ENCODE measurements around the gene RAD9A.

Gene RAD9A

GRCh38 chr11:67406420-67406968 lies 14.7 kb downstream of the RAD9A start:
- Histone ChIP-seq H3K4me2 (ENCODE audit: low read depth, low read length) (no peak overlapping the region), H3F3A (ENCODE audit: insufficient read depth, low read length) (no peaks in the 10 kb centered on the region; the same call in 1 of the 2 replicates), H3K27me3 (replicated peaks; ENCODE audit: insufficient read depth, low read length) (no peaks in the 10 kb centered on the region), H3K9me2 (replicated peaks; ENCODE audit: insufficient read depth, low read length) (no peaks in the 10 kb centered on the region), H3K36me3 (replicated peaks; ENCODE audit: insufficient read depth, low read length) (no peaks in the 10 kb centered on the region), H3K79me2 (ENCODE audit: low read length) (no peaks in the 10 kb centered on the region), H3K9ac (ENCODE audit: low read length) (no peak overlapping the region), H2AFZ (ENCODE audit: low read length) (no peak overlapping the region), H3K4me3 (ENCODE audit: low read length) (no peak overlapping the region), H4K20me1 (ENCODE audit: insufficient read depth, low read length) (no peaks in the 10 kb centered on the region), H3K4me1 (ENCODE audit: low read length) (peaks cover 26% of the 10 kb centered on the region), H3K27ac (ENCODE audit: low read length) (no peak overlapping the region), H3K9me3 (replicated peaks; ENCODE audit: insufficient read depth, low read length) (no peaks in the 10 kb centered on the region)
- DNase-seq, result no peak
- TF ChIP-seq, protein P1, sequence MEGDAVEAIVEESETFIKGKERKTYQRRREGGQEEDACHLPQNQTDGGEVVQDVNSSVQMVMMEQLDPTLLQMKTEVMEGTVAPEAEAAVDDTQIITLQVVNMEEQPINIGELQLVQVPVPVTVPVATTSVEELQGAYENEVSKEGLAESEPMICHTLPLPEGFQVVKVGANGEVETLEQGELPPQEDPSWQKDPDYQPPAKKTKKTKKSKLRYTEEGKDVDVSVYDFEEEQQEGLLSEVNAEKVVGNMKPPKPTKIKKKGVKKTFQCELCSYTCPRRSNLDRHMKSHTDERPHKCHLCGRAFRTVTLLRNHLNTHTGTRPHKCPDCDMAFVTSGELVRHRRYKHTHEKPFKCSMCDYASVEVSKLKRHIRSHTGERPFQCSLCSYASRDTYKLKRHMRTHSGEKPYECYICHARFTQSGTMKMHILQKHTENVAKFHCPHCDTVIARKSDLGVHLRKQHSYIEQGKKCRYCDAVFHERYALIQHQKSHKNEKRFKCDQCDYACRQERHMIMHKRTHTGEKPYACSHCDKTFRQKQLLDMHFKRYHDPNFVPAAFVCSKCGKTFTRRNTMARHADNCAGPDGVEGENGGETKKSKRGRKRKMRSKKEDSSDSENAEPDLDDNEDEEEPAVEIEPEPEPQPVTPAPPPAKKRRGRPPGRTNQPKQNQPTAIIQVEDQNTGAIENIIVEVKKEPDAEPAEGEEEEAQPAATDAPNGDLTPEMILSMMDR (IDR thresholded peaks at IDR 0.05; ENCODE audit: low read length), result no peak
- TF ChIP-seq EZH2phosphoT487 (IDR thresholded peaks at IDR 0.05; ENCODE audit: low read length) (no peak), EZH2 (optimal IDR thresholded peaks at IDR 0.05; ENCODE audit: low read depth, low read length) (no peak)

DNA sequence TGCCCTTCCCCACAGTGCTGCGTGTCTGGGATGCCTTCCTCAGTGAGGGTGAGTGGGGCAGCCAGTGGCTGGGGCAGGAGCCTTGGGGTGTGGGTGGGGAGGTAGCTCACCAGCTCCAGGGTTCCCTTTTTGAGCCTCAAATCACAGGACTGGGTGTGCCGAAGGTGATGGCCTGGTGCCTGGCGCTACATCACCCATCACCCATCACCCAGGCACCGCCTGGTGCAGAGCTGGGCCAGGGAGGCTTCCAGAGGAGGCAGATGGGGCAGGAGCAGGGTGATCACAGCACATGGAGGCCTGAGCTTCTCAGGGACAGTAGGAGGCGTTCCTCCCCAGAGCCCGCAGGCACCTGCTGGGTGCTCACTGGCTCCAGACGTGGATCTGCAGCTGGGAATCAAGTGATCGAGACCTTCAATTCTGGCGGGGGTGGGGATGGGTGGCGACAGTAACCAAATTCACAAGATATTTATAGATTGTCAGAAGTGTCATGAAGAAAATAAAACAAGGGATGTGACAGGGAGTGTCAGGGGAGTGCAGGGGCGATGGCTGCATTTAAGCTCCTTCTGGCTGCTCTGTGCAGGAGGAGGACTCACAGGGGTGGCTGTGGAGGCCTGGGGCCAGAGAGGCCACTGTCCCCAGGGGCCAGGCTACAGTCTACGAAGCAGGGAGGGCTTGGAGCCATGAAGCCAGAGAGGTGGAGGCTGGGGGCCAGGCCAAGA lies 15.3 kb downstream of the RAD9A start:
- no peaks in the 10 kb centered on the region for H3K27me3 ChIP-seq (replicated peaks; ENCODE audit: insufficient read depth, low read length)
- H3K4me2 ChIP-seq (ENCODE audit: low read depth, low read length), result no peak overlapping the region
- no peaks in the 10 kb centered on the region for H4K20me1 ChIP-seq (ENCODE audit: insufficient read depth, low read length)
- DNase-seq, result no peak
- no peaks in the 10 kb centered on the region for H3K9me3 ChIP-seq (replicated peaks; ENCODE audit: insufficient read depth, low read length)
- H3K27ac ChIP-seq (ENCODE audit: low read length), result no peak overlapping the region
- H3K36me3 ChIP-seq (replicated peaks; ENCODE audit: insufficient read depth, low read length), result no peaks in the 10 kb centered on the region
- no peak overlapping the region for H3K9ac ChIP-seq (ENCODE audit: low read length)
- TF ChIP-seq EZH2phosphoT487 (IDR thresholded peaks at IDR 0.05; ENCODE audit: low read length) (no peak), EZH2 (optimal IDR thresholded peaks at IDR 0.05; ENCODE audit: low read depth, low read length) (no peak)
- TF ChIP-seq, protein P1 (IDR thresholded peaks at IDR 0.05; ENCODE audit: low read length), result no peak
- H3F3A ChIP-seq (ENCODE audit: insufficient read depth, low read length), result no peaks in the 10 kb centered on the region; the same call in 1 of the 2 replicates
- H2AFZ ChIP-seq (ENCODE audit: low read length), result no peak overlapping the region
- no peak overlapping the region for H3K4me3 ChIP-seq (ENCODE audit: low read length)
- peaks cover 25% of the 10 kb centered on the region for H3K4me1 ChIP-seq (ENCODE audit: low read length)
- H3K9me2 ChIP-seq (replicated peaks; ENCODE audit: insufficient read depth, low read length), result no peaks in the 10 kb centered on the region
- H3K79me2 ChIP-seq (ENCODE audit: low read length), result no peaks in the 10 kb centered on the region

GRCh38 chr11:67407688-67408163 lies 15.9 kb downstream of the RAD9A start:
- DNase-seq, result no peak
- Histone ChIP-seq H3K27ac (ENCODE audit: low read length) (no peak overlapping the region), H3K27me3 (replicated peaks; ENCODE audit: insufficient read depth, low read length) (no peaks in the 10 kb centered on the region)

More at GRCh38 chr11:67407688-67408163, 15.9 kb downstream of the RAD9A start:
- H3K4me3 ChIP-seq (ENCODE audit: low read length), result no peak overlapping the region
- no peaks in the 10 kb centered on the region; the same call in 1 of the 2 replicates for H3F3A ChIP-seq (ENCODE audit: insufficient read depth, low read length)
- H2AFZ ChIP-seq (ENCODE audit: low read length), result no peak overlapping the region
- H3K4me2 ChIP-seq (ENCODE audit: low read depth, low read length), result no peak overlapping the region
- no peaks in the 10 kb centered on the region for H4K20me1 ChIP-seq (ENCODE audit: insufficient read depth, low read length)
- H3K9me3 ChIP-seq (replicated peaks; ENCODE audit: insufficient read depth, low read length), result no peaks in the 10 kb centered on the region
- H3K79me2 ChIP-seq (ENCODE audit: low read length), result no peaks in the 10 kb centered on the region
- H3K4me1 ChIP-seq (ENCODE audit: low read length), result peaks cover 19% of the 10 kb centered on the region
- H3K9me2 ChIP-seq (replicated peaks; ENCODE audit: insufficient read depth, low read length), result no peaks in the 10 kb centered on the region
- H3K9ac ChIP-seq (ENCODE audit: low read length), result no peak overlapping the region
- no peaks in the 10 kb centered on the region for H3K36me3 ChIP-seq (replicated peaks; ENCODE audit: insufficient read depth, low read length)
- TF ChIP-seq EZH2 (optimal IDR thresholded peaks at IDR 0.05; ENCODE audit: low read depth, low read length) (no peak), EZH2phosphoT487 (IDR thresholded peaks at IDR 0.05; ENCODE audit: low read length) (no peak)
- TF ChIP-seq, protein P1 (IDR thresholded peaks at IDR 0.05; ENCODE audit: low read length), result no peak
